OCI-LY3 (cell line): Measurements from ENCODE around the gene E2F3.

ENCODE experiments used
- H2AFZ ChIP-seq: fragments of 200-600, 300-600 bp; shearing (Covaris generic); 2 replicates; pipeline ENCODE4 v1.6.0; 2014; ENCODE audit warnings: antibody characterized with exemption, low read depth, low read length
- H3K27ac ChIP-seq: fragments of 200-600, 300-600 bp; sonication (generic); 2 replicates; pipeline ENCODE4 v1.5.1; 2014; ENCODE audit warnings: mild to moderate bottlenecking, low read length, moderate library complexity, mixed read lengths
- H3K27me3 ChIP-seq: fragments of 200-600, 300-600 bp; sonication (generic); 2 replicates; pipeline ENCODE4 v1.6.1; 2014; ENCODE audit warnings: low read depth, low read length, mixed read lengths
- H3K36me3 ChIP-seq: fragments of 200-600, 300-600 bp; sonication (generic); replicated peaks from 2 replicates; pipeline ENCODE3; 2014; ENCODE audit warnings: low read depth, low read length, mixed read lengths
- H3K4me1 ChIP-seq: fragments of 300-600, 200-600 bp; sonication (generic); 2 replicates; pipeline ENCODE4 v1.6.1; 2014; ENCODE audit warnings: low read length, mixed read lengths
- H3K4me2 ChIP-seq: fragments of 200-600, 300-600 bp; sonication (generic); 2 replicates; pipeline ENCODE4 v1.6.1; 2014; ENCODE audit warnings: low read length, mixed read lengths
- H3K4me3 ChIP-seq: fragments of 300-600, 200-600 bp; sonication (generic); 2 replicates; pipeline ENCODE4 v1.5.1; 2014; ENCODE audit warnings: antibody characterized with exemption, mild to moderate bottlenecking, low read length, moderate library complexity
- H3K79me2 ChIP-seq: fragments of 300-600, 200-600 bp; shearing (Covaris generic); 2 replicates; pipeline ENCODE4 v1.6.1; 2014; ENCODE audit warnings: mild to moderate bottlenecking, low read length, mixed read lengths
- H3K9ac ChIP-seq: fragments of 300-600, 200-600 bp; shearing (Covaris generic); 2 replicates; pipeline ENCODE4 v1.6.0; 2014; ENCODE audit warnings: mild to moderate bottlenecking, low read length, moderate library complexity
- H3K9me3 ChIP-seq: fragments of 200-600, 300-600 bp; shearing (Covaris generic); 2 replicates; pipeline ENCODE4 v1.6.1; 2014; ENCODE audit warnings: low read length, mixed read lengths; ENCODE audit not compliant: insufficient read depth
- H4K20me1 ChIP-seq: fragments of 200-600, 300-600 bp; sonication (generic); 2 replicates; pipeline ENCODE4 v1.6.1; 2016; ENCODE audit warnings: low read length, mixed read lengths; ENCODE audit not compliant: insufficient read depth
- CTCF ChIP-seq: fragments of 200-600, 300-600 bp; sonication (generic); IDR thresholded peaks from 2 replicates; pipeline ENCODE4 v1.5.1; 2014; ENCODE audit warnings: antibody characterized with exemption, low read length, low read depth
- EZH2phosphoT487 ChIP-seq: fragments of 200-600 bp; shearing (Covaris generic); IDR thresholded peaks from 2 replicates; pipeline ENCODE4 v1.6.1; 2018; ENCODE audit warnings: antibody characterized with exemption, mixed run types, low read depth

Gene E2F3

GRCh38 chr6:20360471-20361119 lies 41.1 kb upstream of the E2F3 start:
- no peaks in the 10 kb centered on the region for H3K4me1 ChIP-seq

GRCh38 chr6:20362623-20363022 lies 39.1 kb upstream of the E2F3 start:
- Histone ChIP-seq H2AFZ (no peak overlapping the region), H3K79me2 (no peaks in the 10 kb centered on the region), H3K9ac (no peak overlapping the region), H3K4me1 (no peaks in the 10 kb centered on the region), H3K36me3 (no peaks in the 10 kb centered on the region), H3K4me3 (no peak overlapping the region), H3K27ac (no peak overlapping the region), H3K27me3 (no peaks in the 10 kb centered on the region), H4K20me1 (no peaks in the 10 kb centered on the region), H3K4me2 (no peak overlapping the region), H3K9me3 (no peaks in the 10 kb centered on the region)
- TF ChIP-seq CTCF (no peak), EZH2phosphoT487 (no peak)

More at GRCh38 chr6:20360471-20361119, 41.1 kb upstream of the E2F3 start:
- H3K9ac ChIP-seq, result no peak overlapping the region
- H3K9me3 ChIP-seq, result no peaks in the 10 kb centered on the region
- H3K36me3 ChIP-seq, result no peaks in the 10 kb centered on the region
- H3K4me3 ChIP-seq, result no peak overlapping the region
- no peak overlapping the region for H3K27ac ChIP-seq
- no peaks in the 10 kb centered on the region for H4K20me1 ChIP-seq
- H2AFZ ChIP-seq, result no peak overlapping the region
- H3K79me2 ChIP-seq, result no peaks in the 10 kb centered on the region
- no peak overlapping the region for H3K4me2 ChIP-seq
- no peaks in the 10 kb centered on the region for H3K27me3 ChIP-seq
- no peak for TF ChIP-seq EZH2phosphoT487
- TF ChIP-seq CTCF, result no peak

- H3K27ac ChIP-seq, result no peak overlapping the region
- H3K9me3 ChIP-seq, result no peaks in the 10 kb centered on the region
- H2AFZ ChIP-seq, result no peak overlapping the region
- no peak overlapping the region for H3K9ac ChIP-seq
- H3K4me3 ChIP-seq, result no peak overlapping the region
- no peaks in the 10 kb centered on the region for H3K36me3 ChIP-seq
- H3K4me2 ChIP-seq, result no peak overlapping the region
- no peaks in the 10 kb centered on the region for H3K4me1 ChIP-seq
- H3K79me2 ChIP-seq, result no peaks in the 10 kb centered on the region
- TF ChIP-seq CTCF (no peak), EZH2phosphoT487 (no peak)
- H3K27me3 ChIP-seq, result no peaks in the 10 kb centered on the region
- H4K20me1 ChIP-seq, result no peaks in the 10 kb centered on the region
Observed at GRCh38 chr6:20364327-20364726, 37.4 kb upstream of the E2F3 start.

GRCh38 chr6:20365456-20365855 lies 36.2 kb upstream of the E2F3 start:
- H4K20me1 ChIP-seq, result no peaks in the 10 kb centered on the region
- H3K27ac ChIP-seq, result no peak overlapping the region
- H3K9ac ChIP-seq, result no peak overlapping the region
- H3K9me3 ChIP-seq, result no peaks in the 10 kb centered on the region
- no peaks in the 10 kb centered on the region for H3K4me1 ChIP-seq
- no peaks in the 10 kb centered on the region for H3K36me3 ChIP-seq
- H3K4me3 ChIP-seq, result no peak overlapping the region
- H2AFZ ChIP-seq, result no peak overlapping the region
- TF ChIP-seq EZH2phosphoT487, result no peak
- TF ChIP-seq CTCF, result no peak
- no peak overlapping the region for H3K4me2 ChIP-seq
- H3K27me3 ChIP-seq, result no peaks in the 10 kb centered on the region
- H3K79me2 ChIP-seq, result no peaks in the 10 kb centered on the region
